T-helper 1 cell (primary cell): ENCODE measurements around the gene EGFR.

ENCODE experiments used
- DNase-seq, 5 donors: peaks; one replicate each; pipeline ENCODE4 v3.0.0-alpha.2; 2012 to 2020
- total RNA-seq, 4 donors: gene quantifications; one replicate each; lab custom pipeline; 2026; lab: John Stamatoyannopoulos, UW

The EGFR gene
- total RNA-seq: 0 reads per million in 4 donors

- no peak for DNase-seq
These were observed at the start of gene EGFR for GRCh38 chr7:55018361-55019190. Gene EGFR, plus strand, starts transcription at chr7:55019017. Its CDS starts 261 bp downstream, at chr7:55019278.

DNA sequence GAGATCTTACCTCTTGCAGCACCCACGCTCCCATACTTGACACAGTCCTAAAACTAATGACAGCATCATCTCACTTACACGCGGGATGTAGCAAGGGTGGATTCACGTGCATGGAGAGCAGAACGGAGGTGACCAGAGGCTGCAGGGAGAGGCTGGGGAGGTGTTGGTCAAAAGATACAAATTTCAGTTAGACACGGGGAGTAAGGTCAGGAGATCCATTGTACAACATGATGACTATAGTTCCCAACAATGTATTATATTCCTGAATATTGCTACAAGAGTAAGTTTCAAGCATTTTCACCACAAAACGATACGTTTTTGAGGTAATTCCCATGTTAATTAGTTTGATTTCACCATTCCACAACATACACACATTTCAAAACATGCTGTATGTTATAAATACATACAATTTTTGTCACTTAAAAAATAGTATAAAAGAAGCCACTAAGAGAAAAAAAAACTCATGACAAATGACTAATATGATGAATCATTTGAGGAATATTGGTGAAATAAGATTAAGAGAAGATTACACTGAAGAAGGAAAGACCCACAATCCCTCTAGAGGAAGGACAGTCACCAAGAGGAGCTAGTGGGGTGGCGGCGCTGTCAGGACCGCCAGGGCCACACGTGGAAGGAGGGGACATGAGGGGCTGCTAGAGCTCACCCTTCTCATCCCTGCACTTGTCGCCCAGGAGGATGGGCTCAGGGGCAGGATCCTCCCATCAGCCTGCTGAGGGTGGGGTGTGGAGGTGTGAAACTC is 49.4 kb upstream of the EGFR start:
- no peak for DNase-seq

GRCh38 chr7:54972733-54973294 is 46.0 kb upstream of the EGFR start:
- DNase-seq: no peak

DNA sequence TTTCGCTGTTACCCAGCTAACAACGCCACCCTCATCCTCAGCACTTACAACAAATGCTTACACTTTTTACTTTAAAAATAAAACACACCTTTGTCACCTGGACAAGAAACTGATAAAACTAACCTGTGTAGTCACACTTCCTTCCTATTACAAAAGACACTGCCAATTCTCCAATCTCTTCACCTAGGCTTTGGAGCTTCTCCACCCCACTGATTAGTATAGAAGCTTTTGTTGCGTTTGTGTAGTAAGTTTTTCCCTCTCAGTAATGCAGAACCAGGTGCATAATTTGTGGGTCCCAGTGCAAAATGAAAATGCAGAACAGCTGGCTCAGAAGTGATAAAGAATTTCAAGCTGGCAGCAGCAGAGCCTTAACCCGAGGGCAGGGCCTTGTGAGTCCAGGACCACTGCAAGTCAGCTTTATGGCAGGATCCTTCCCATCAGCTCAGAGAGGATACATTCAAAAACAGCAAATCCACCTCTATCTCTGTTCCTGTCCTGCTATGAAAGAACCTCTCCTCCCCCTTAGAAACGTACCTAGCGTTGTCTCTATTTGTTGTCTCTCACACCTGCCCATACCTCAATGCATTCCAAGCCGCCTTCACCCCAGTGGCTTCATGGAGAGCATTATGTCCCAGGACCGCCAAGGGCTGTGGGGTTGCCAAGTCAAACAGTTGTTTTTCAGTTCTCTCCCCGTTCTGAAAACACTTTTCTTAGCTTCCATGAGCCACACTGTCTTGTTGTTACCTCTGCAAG is 40.3 kb upstream of the EGFR start:
- no peak for DNase-seq

- DNase-seq: no peak
These were observed 38.3 kb upstream of the EGFR start for GRCh38 chr7:54980521-54980920.

- DNase-seq: no peak
These were observed 36.9 kb upstream of the EGFR start for GRCh38 chr7:54981913-54982312.

DNA sequence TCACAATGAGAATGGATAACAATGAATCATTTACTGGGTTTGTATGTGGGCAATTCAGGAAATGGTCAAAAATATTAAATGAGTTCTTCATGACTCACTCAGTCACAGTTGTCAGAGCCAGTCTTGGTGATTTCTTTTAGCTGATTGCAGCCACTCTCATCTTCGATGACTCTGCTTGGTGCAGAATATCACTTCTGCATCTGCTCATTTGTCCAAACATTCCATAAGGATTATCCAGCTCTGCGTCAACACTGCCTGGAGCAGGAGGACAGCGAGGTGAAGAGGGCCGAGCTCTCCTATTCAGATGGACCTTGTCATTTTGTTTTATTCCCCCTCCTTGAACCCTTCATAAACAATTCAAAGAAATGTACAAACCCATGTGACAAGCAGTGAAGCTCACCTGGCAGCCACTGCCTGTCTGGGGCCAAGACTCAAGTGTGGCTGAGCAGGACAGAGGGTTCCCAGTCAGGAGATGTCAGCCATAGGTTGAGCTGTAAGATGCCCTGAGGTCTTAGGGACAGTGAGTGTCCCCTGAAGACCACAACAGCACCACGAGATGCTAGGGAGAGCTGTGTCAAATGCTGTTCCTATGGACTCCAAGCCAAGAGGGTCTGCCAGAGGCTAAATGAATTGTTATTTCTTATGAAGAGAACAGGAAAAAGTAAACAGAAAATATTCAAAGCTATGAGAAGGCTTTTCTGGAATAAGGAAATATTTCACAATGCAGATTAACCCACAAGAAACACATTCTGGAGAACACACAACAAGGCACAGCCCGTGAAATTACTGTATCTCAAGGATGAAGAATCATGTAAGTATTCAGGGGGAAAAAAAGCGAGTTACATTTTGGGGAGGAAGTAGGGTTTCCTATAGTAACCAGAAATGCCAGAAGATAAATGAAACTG is 33.1 kb upstream of the EGFR start:
- no peak for DNase-seq

- DNase-seq: no peak
These were observed 32.1 kb upstream of the EGFR start for GRCh38 chr7:54986716-54987115.

GRCh38 chr7:54987772-54988171 is 31.0 kb upstream of the EGFR start:
- DNase-seq: no peak

- no peak for DNase-seq
These were observed 30.3 kb upstream of the EGFR start for GRCh38 chr7:54988516-54988915.

- no peak for DNase-seq
These were observed 29.2 kb upstream of the EGFR start for GRCh38 chr7:54989453-54990225.

GRCh38 chr7:54991341-54991740 is 27.5 kb upstream of the EGFR start:
- no peak for DNase-seq

GRCh38 chr7:54992871-54993475 is 25.8 kb upstream of the EGFR start:
- DNase-seq: no peak

DNA sequence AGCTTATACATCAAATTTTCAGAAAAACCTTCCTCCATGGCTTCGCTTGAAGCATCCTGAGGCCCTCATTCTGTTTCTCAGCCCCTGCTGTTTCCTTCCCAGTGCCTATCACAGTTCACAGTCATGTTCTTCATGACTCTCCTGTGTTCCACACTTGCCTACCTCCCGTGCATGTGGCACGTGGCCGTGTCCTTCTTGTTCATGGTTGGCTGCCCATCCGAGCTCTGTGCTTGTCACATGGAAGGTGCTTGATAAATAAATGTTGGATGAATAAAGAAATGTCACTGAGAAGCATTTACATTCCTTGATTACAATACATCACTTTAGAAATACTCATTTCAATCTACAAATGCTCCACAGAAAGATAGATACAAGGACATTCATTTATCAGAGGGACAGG is 23.7 kb upstream of the EGFR start:
- no peak for DNase-seq

DNA sequence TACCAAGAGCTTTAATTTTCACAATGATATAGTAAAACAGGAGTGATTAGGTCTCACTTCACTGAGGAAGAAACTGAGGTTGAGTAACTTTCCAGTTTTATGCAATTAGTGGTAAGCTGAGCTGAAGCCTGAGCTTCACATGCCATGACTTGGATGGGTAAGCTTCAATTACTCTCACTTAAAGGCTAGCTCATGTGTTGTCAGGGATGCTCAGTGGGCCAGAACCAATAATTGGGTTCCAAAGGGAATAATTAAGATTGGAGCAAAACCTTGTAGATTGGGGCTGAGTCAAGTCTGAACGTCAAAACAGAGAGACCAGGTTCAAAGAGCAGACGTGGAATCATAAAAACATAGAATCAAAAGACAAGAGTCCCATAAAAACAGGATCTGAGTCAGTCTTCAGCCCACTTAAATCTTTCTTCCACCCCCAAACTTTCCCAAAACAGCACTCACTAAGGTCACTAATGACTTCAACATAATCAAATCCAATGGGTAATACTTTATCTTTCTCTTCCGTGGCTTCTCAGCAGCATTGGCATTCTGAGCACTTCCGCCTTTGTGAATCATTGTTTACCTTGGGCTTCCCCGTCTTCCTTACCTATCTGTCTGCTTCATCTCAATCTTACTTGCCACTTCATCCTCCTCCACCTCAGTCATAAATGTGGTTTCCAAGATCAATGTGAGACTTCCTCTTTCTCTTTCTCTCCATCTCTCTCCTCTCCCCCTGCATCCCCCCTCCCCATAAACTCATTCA is 23.0 kb upstream of the EGFR start:
- DNase-seq: peak in 1 of 5 donors; percentile 47

DNA sequence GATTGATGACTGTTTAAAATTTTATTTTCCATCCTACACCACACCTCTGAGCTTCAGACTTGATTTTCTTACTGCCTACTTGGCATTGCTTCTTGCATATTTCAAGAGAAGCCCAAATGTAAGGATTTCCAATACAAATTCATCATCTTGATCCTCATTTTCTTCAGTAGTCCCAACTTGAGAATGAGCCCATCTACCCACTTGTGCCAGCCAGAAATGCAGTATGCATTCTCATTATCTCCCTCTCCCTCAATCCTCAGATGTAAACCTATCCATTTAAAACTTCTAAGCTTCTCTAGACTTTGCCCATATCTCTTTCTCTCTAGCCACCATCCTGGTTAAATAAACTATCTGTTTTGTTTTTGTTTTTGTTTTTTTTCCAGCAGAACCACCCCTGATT is 22.4 kb upstream of the EGFR start:
- DNase-seq: no peak

DNA sequence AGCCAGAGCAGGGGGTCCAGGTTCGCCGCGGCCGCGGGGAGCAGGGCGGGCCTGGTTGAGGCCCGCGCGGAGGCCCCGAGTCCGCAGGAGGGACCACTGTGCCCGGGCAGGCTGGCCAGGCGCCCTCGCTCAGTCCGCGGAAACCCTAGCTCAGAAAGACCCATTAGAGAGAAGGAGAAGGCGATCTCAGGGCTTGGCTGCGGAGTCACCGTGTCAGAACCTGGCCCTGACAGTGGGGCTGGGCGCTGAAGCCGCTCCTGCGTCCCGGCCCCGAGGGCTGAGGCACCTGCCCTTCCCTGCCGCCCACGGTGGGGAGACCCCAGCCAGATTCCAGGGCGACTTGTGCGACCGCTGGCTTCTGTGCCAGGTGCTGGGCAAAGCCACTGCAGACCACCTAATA is 14.2 kb upstream of the EGFR start:
- DNase-seq: no peak

DNA sequence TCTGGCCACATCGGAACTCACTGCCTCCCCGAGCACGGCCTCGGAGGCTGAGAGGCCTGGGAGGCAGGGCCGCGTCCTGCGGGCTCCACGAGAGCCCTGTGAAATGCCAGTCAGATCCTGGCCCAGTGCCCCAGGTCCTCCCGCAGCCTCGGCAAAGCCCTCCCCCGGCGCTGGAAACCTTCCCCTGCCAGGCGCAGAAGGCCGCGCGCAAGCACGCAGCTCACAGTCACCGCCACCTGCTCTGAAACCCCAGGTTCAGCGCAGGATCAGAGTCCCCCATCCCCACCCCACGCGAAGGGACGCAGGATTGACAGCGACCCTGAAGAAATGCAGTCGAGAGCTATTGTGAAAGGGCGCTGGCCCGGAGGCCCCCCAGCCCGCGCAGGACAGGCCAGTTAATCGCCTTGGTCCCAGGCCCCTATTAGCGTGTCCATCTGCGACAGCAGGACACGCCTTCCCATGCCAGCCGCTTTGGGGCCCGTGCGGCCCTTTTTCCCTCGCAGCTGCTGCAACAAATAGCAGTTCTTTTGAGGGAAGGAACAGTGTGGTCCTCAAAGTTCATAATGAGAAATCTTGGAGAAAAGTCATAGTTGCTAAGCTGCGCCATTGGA is 13.5 kb upstream of the EGFR start:
- DNase-seq: no peak

- no peak for DNase-seq
These were observed 12.3 kb upstream of the EGFR start for GRCh38 chr7:55006499-55006898.
